Fibroblast of upper back skin (primary cell): ENCODE results near the gene MZT2B.
"Not testable (repeated sequence)": the region's sequence is repeated elsewhere in the genome, so short reads cannot be mapped to it uniquely, and the experiment has no call there.

Source experiments
- DNase-seq: peaks from one replicate; pipeline ENCODE4 v3.0.0-alpha.2; 2013

Gene MZT2B

GRCh38 chr2:130181880-130182682 is at the start of gene MZT2B:
Gene MZT2B, plus strand, starts transcription at chr2:130182262. Its CDS starts 21 bp downstream, at chr2:130182283.
- peak; percentile 85 for DNase-seq

- DNase-seq, result no peak
Measured at GRCh38 chr2:130135692-130136541, 46.1 kb upstream of the MZT2B start.

- DNase-seq, result not testable (repeated sequence)
Measured at GRCh38 chr2:130136546-130136945, 45.5 kb upstream of the MZT2B start.

DNA sequence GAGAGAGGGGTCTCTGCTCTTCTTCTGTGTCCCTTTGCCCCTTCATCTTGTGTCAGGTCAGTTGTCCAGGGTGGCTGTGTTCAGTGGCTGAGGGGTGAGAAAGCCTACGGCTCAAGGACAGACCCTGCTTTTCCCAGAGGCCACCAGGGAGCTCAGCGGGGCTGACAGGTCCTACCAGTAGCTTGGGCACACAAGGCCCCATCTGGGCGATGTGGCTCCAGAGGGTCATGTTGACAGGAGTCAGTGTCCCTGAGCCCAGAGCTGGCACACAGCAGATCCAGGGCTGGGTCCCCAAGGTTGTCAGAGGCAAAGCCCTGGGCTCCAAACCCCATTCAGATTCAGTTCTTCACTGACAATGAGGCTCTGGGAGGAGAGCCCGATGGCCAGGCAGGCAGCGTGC is 44.9 kb upstream of the MZT2B start:
- not testable (repeated sequence) for DNase-seq

DNA sequence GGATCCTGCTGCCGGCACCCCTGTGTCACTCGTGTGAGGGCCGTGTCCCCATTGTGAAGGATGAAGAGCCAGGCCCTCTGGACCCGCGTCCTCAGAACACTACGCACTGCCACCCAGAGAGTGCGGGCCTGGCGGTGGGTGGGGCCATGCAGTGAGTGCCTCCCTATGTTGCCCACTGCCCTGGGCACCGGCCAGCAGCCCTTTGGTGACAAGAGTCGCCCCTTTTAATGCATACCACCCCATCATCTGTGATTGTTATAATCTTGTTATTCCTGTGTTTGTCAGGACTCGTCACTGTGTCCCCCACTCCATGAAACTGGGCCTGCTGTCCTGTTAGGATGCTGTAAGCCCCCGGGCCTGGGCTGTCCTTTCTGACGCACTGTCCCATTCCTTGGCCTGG is 43.7 kb upstream of the MZT2B start:
- DNase-seq, result not testable (repeated sequence)

DNA sequence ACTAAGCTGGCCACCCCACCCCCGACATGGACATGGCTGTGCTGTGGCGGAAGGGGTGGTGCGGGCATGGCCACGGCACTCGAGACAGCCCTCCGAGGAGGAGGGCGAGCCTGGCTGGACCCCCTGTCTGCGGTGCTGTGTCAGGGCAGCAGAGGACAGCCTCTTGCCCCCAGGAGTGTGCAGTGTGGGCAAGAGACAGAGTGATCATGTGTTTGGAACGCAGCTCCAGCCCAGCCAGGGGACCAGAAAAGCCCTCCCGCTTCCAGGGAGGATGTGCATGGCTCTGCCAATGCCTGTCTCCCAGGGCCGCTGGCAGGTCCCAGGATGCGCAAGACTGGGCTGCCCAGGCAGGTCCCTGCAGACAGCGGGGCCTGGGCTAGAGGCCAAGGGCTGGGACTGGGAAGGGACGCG is 43.2 kb upstream of the MZT2B start:
- DNase-seq, result not testable (repeated sequence)

- not testable (repeated sequence) for DNase-seq
Measured at GRCh38 chr2:130139331-130140280, 42.5 kb upstream of the MZT2B start.

- not testable (repeated sequence) for DNase-seq
Measured at GRCh38 chr2:130140516-130140915, 41.5 kb upstream of the MZT2B start.

- DNase-seq, result not testable (repeated sequence)
Measured at GRCh38 chr2:130141002-130141401, 41.1 kb upstream of the MZT2B start.

- DNase-seq, result not testable (repeated sequence)
Measured at GRCh38 chr2:130141645-130142370, 40.3 kb upstream of the MZT2B start.

- DNase-seq, result not testable (repeated sequence)
Measured at GRCh38 chr2:130142396-130143265, 39.4 kb upstream of the MZT2B start.

DNA sequence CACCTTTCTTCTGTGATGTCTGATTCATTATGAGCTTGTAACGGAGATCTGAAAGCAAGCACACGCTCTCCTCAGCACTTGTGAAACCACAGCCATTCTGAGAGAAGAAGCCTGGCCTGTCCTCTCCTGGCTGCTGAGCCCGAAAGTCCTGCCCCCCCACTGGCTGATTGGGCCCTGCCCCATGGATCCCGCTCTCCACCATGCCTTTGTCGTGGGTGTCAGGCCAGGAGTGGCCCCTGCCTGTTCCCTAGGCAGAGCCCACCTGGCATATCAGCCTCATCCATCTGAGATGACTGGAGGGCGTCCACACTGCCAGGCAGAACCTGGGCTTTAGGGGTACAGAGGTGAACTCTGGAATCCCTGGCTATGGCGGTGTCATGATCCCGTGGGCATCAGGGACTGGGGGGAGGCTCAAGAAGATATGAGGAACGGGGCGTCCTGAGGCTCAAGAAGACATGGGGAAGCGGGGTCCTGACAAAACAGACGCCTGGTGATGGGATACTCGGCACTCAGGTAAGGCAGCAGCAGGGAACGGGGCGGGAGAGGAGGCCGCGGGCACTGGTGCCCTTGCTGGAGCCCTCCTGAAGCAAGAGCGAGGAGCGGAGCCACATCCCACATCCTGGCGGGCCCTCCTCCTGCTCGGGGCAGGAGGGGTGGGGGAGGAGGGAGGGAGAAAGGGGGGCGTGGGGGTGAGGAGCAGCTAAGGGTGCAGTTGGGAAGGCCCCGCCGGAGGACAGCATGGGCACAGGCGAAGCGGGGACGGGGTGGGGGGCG is 38.6 kb upstream of the MZT2B start:
- DNase-seq, result not testable (repeated sequence)

DNA sequence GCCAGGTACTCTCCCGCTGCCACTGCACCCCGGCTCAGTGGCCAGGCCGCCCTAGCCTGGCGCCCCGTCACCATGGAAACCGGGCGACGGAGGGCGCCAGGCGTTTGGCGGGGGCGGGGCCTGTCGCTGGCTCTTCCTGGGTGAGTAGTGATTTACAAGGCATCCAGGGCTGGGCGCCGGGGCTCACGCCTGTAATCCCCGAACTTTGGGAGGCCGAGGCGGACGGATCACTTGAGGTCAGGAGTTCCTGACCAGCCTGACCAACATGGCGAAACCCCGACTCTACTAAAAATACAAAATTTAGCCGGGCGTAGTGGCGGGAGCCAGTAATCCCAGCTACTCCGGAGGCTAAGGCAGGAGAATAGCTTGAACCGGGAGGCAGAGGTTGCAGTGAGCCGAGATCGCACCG is 37.1 kb upstream of the MZT2B start, which contains the start of gene CCDC74B:
Gene CCDC74B (minus strand): TSS at position 107 of the 409 bp plus-strand sequence. CDS start 116 bp downstream, outside the sequence.
- DNase-seq, result peak; percentile 32

DNA sequence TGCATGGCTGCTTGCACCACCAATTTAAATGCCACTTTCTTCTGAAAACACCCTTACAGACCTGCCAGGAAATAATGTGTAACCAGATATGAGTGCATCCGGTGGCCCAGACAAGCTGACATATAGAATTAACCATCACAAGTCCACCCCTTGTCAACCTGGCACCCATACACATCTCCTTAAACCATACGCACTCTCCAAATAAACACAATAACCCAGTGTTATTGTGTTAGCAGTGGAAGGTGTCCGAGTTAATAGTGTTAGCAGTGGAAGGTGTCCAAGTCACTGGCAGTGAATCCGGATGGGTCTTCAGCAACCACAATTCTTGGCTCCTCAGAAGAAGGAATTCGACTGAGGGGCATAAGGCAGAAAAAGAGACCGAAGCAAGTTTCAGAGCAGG is 33.5 kb upstream of the MZT2B start:
- DNase-seq, result not testable (repeated sequence)

- no peak for DNase-seq
Measured at GRCh38 chr2:130150181-130151144, 31.6 kb upstream of the MZT2B start.

- not testable (repeated sequence) for DNase-seq
Measured at GRCh38 chr2:130151145-130151512, 30.9 kb upstream of the MZT2B start.

GRCh38 chr2:130152136-130152815 is 29.8 kb upstream of the MZT2B start:
- not testable (repeated sequence) for DNase-seq
